Astrocyte (in vitro differentiated cells and primary cell): ENCODE data around the gene ITFG2. TPM values are rescaled to one million over a fixed set of nuclear protein-coding genes. Genes with fewer than 3 reads are reported as not detected.

ENCODE experiments used
- DNase-seq: peaks from one replicate; pipeline ENCODE4 v3.0.0-alpha.2; 2010; ENCODE audit warnings: low read depth
- FAIRE-seq: peaks from 2 replicates; lab custom pipeline; 2011; peaks lifted over from hg19 to GRCh38; lab: Jason Lieb, UNC
- H2AFZ ChIP-seq: 2 replicates; pipeline ENCODE4 v1.6.0; 2012; ENCODE audit warnings: low read depth, low read length, inconsistent platforms
- H3K27ac ChIP-seq: 2 replicates; pipeline ENCODE4 v1.5.1; 2011; ENCODE audit warnings: low read depth, low read length, inconsistent platforms
- H3K27me3 ChIP-seq: 2 replicates; pipeline ENCODE4 v1.6.0; 2011; ENCODE audit warnings: low read length, inconsistent platforms; ENCODE audit not compliant: insufficient read depth
- H3K36me3 ChIP-seq: 2 replicates; pipeline ENCODE4 v1.5.1; 2011; ENCODE audit warnings: low read length, inconsistent platforms; ENCODE audit not compliant: insufficient read depth
- H3K4me1 ChIP-seq: 2 replicates; pipeline ENCODE4 v1.5.1; 2011; ENCODE audit warnings: low read length, inconsistent platforms; ENCODE audit not compliant: insufficient read depth
- H3K4me2 ChIP-seq: 2 replicates; pipeline ENCODE4 v1.6.0; 2012; ENCODE audit warnings: low read length, inconsistent platforms
- H3K4me3 ChIP-seq: 2 replicates; pipeline ENCODE4 v1.5.1; 2011; ENCODE audit warnings: low read depth, mild to moderate bottlenecking, low read length, inconsistent platforms; ENCODE audit not compliant: insufficient read depth
- H3K79me2 ChIP-seq: 2 replicates; pipeline ENCODE4 v1.6.0; 2012; ENCODE audit warnings: mild to moderate bottlenecking, low read length, inconsistent platforms; ENCODE audit not compliant: insufficient read depth
- H3K9ac ChIP-seq: 2 replicates; pipeline ENCODE4 v1.6.0; 2012; ENCODE audit warnings: mild to moderate bottlenecking, low read length, inconsistent platforms
- H3K9me3 ChIP-seq: 2 replicates; pipeline ENCODE4 v1.5.1; 2012; ENCODE audit warnings: low read depth, mild to moderate bottlenecking, low read length, inconsistent platforms; ENCODE audit not compliant: insufficient read depth
- H4K20me1 ChIP-seq: 2 replicates; pipeline ENCODE4 v1.6.0; 2012; ENCODE audit warnings: low read length, inconsistent platforms; ENCODE audit not compliant: insufficient read depth
- H3K27ac Mint-ChIP-seq: one replicate; pipeline ENCODE4 v1.8.0; 2021; ENCODE audit warnings: mild to moderate bottlenecking, mixed read lengths; ENCODE audit not compliant: unreplicated experiment
- H3K27me3 Mint-ChIP-seq: one replicate; pipeline ENCODE4 v1.8.0; 2021; ENCODE audit warnings: low read depth, mixed read lengths; ENCODE audit not compliant: unreplicated experiment
- H3K36me3 Mint-ChIP-seq: one replicate; pipeline ENCODE4 v1.8.0; 2021; ENCODE audit warnings: low read depth, mixed read lengths; ENCODE audit not compliant: unreplicated experiment
- H3K4me1 Mint-ChIP-seq: one replicate; pipeline ENCODE4 v1.8.0; 2021; ENCODE audit warnings: low read depth, mixed read lengths; ENCODE audit not compliant: unreplicated experiment
- H3K4me3 Mint-ChIP-seq: one replicate; pipeline ENCODE4 v1.8.0; 2021; ENCODE audit warnings: mild to moderate bottlenecking, moderate library complexity, mixed read lengths; ENCODE audit not compliant: unreplicated experiment
- H3K9me3 Mint-ChIP-seq: one replicate; pipeline ENCODE4 v1.8.0; 2021; ENCODE audit warnings: mild to moderate bottlenecking, mixed read lengths; ENCODE audit not compliant: unreplicated experiment
- EZH2 ChIP-seq: IDR thresholded peaks from 2 replicates; pipeline ENCODE4 v1.6.1; 2012; ENCODE audit warnings: mild to moderate bottlenecking, low read length, inconsistent platforms; ENCODE audit not compliant: insufficient read depth
- total RNA-seq: library from RNA; stranded (reverse); gene quantifications from 2 replicates; pipeline ENCODE4 v1.2.1, GENCODE V29; 2021
- TF ChIP-seq, protein P1 (sequence below): IDR thresholded peaks from 2 replicates; pipeline ENCODE4 v1.5.1; 2011; ENCODE audit warnings: low read depth, mild to moderate bottlenecking, inconsistent platforms, low read length, moderate library complexity; ENCODE audit not compliant: insufficient read depth

The ITFG2 gene
- total RNA-seq, 1 donor from 2014 or later: 20.2 TPM

DNA sequence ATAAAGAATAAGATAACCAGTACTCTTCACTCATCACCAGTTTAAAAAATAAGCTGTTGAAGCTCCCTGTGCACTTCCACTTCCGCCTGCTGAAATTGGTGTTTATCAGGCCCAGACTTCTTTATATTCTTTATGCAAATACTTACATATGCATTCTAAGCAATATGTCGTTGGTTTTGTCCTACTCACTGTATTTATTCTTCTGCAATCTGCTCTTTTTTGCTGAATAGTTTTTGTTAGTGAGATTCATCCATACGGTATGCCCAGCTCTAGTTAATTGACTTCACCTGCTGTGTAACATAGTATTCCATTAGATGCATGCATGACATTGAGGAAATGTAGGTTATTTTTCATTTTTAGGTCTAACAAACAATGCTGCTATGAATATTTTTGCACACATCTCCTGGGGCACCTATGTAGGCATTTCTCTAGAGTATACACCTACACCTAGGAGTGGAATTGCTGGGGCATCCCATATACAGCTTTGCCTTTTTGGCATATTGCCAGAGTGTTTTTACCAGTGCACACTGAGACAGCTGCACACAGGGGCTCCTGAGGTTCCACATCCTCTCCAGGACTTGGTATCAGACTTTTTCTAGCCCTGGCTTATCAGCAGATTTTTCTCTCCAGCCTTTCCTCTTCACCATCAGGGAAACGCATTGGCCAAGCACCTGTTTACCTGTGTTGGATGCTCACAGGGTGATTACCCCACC is 23.4 kb downstream of the ITFG2 start:
- TF ChIP-seq, protein P1, sequence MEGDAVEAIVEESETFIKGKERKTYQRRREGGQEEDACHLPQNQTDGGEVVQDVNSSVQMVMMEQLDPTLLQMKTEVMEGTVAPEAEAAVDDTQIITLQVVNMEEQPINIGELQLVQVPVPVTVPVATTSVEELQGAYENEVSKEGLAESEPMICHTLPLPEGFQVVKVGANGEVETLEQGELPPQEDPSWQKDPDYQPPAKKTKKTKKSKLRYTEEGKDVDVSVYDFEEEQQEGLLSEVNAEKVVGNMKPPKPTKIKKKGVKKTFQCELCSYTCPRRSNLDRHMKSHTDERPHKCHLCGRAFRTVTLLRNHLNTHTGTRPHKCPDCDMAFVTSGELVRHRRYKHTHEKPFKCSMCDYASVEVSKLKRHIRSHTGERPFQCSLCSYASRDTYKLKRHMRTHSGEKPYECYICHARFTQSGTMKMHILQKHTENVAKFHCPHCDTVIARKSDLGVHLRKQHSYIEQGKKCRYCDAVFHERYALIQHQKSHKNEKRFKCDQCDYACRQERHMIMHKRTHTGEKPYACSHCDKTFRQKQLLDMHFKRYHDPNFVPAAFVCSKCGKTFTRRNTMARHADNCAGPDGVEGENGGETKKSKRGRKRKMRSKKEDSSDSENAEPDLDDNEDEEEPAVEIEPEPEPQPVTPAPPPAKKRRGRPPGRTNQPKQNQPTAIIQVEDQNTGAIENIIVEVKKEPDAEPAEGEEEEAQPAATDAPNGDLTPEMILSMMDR: no peak
- TF ChIP-seq EZH2: no peak
- no peak overlapping the region for H3K9ac ChIP-seq
- H3K79me2 ChIP-seq: no peaks in the 10 kb centered on the region
- peaks cover 7% of the 10 kb centered on the region for H3K36me3 Mint-ChIP-seq
- FAIRE-seq (no peak), DNase-seq (no peak)
- no peak overlapping the region for H3K4me2 ChIP-seq
- no peaks in the 10 kb centered on the region for H3K36me3 ChIP-seq
- no peaks in the 10 kb centered on the region for H4K20me1 ChIP-seq
- H3K4me3 Mint-ChIP-seq: no peak overlapping the region
- H3K9me3 Mint-ChIP-seq: peaks cover 1% of the 10 kb centered on the region
- no peaks in the 10 kb centered on the region for H3K9me3 ChIP-seq
- no peak overlapping the region for H3K4me3 ChIP-seq
- H3K27ac ChIP-seq: no peak overlapping the region
- H3K4me1 Mint-ChIP-seq: peaks cover 14% of the 10 kb centered on the region
- H3K27ac Mint-ChIP-seq: no peak overlapping the region
- H2AFZ ChIP-seq: no peak overlapping the region
- peaks cover 19% of the 10 kb centered on the region for H3K4me1 ChIP-seq
- no peaks in the 10 kb centered on the region for H3K27me3 Mint-ChIP-seq
- H3K27me3 ChIP-seq: no peaks in the 10 kb centered on the region

DNA sequence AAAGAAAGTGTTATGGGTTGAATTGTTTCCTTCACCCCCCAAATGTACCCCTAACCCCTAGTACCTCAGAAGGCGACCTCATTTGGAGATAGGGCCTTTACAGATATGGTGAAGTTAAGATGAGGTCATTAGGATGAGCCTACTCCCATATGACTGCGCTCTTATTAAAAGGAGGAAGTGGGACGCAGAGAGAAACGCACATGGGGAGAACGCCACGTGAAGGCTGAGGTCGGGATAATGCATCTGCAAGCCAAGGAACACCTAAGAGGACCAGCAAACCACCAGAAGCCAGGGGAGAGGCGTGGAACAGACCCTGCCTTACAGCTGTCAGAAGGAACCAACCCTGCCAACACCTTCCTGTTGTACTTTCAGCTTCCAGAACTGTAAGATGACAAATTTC is 24.1 kb downstream of the ITFG2 start:
- TF ChIP-seq, protein P1: no peak
- no peak for TF ChIP-seq EZH2
- no peak for DNase-seq
- H3K9ac ChIP-seq: no peak overlapping the region
- H3K27ac ChIP-seq: no peak overlapping the region
- FAIRE-seq: no peak
- Mint-ChIP-seq H3K27me3 (no peaks in the 10 kb centered on the region), H3K9me3 (peaks cover under 1% of the 10 kb centered on the region), H3K27ac (no peak overlapping the region), H3K4me1 (peaks cover 14% of the 10 kb centered on the region), H3K4me3 (no peak overlapping the region), H3K36me3 (peaks cover 6% of the 10 kb centered on the region)
- no peaks in the 10 kb centered on the region for H3K79me2 ChIP-seq
- H3K4me2 ChIP-seq: no peak overlapping the region
- no peaks in the 10 kb centered on the region for H4K20me1 ChIP-seq
- H3K27me3 ChIP-seq: no peaks in the 10 kb centered on the region
- no peaks in the 10 kb centered on the region for H3K36me3 ChIP-seq
- H2AFZ ChIP-seq: no peak overlapping the region
- H3K9me3 ChIP-seq: no peaks in the 10 kb centered on the region
- peaks cover 19% of the 10 kb centered on the region for H3K4me1 ChIP-seq
- H3K4me3 ChIP-seq: no peak overlapping the region

GRCh38 chr12:2841056-2841650 is 28.7 kb downstream of the ITFG2 start:
- H3K36me3 ChIP-seq: no peaks in the 10 kb centered on the region
- no peak for DNase-seq
- H3K9me3 Mint-ChIP-seq: no peaks in the 10 kb centered on the region
- TF ChIP-seq, protein P1: no peak
- no peak for TF ChIP-seq EZH2
- no peak overlapping the region for H3K27ac ChIP-seq
- no peaks in the 10 kb centered on the region for H3K27me3 Mint-ChIP-seq
- FAIRE-seq: no peak
- H3K4me3 Mint-ChIP-seq: no peak overlapping the region
- H3K4me1 Mint-ChIP-seq: peaks cover 13% of the 10 kb centered on the region
- H3K4me2 ChIP-seq: no peak overlapping the region
- H3K27me3 ChIP-seq: no peaks in the 10 kb centered on the region
- H3K36me3 Mint-ChIP-seq: peaks cover 7% of the 10 kb centered on the region
- no peaks in the 10 kb centered on the region for H4K20me1 ChIP-seq
- H3K9me3 ChIP-seq: no peaks in the 10 kb centered on the region
- H3K27ac Mint-ChIP-seq: no peak overlapping the region
- no peak overlapping the region for H2AFZ ChIP-seq
- peaks cover 12% of the 10 kb centered on the region for H3K4me1 ChIP-seq
- H3K9ac ChIP-seq: no peak overlapping the region
- no peaks in the 10 kb centered on the region for H3K79me2 ChIP-seq
- no peak overlapping the region for H3K4me3 ChIP-seq
